K562 (cell line): Measurements from ENCODE around the gene SLC39A3. TPM values are rescaled to one million over a fixed set of nuclear protein-coding genes. Genes with fewer than 3 reads are reported as not detected.

Experiments used
- BMI1 ChIP-seq: fragments of 150-350 bp; IDR thresholded peaks from 2 replicates; pipeline ENCODE4 v1.6.1; 2014; ENCODE audit warnings: low read length
- CEBPG ChIP-seq, 3 experiments: fragments of 200-800 bp in 1 of 3; sonication (Bioruptor generic) in 1 of 3; sonication (generic) in 1 of 3; formaldehyde crosslinking in 1 of 3; IDR thresholded peaks in 2 of 3; conservative IDR thresholded peaks in 1 of 3; 2 replicates each; pipeline versions ENCODE4 v1.6.1 to v1.8.0; 2016 to 2022; ENCODE audit warnings: missing compliant biosample characterization in 2 of 3, missing genetic modification characterization in 2 of 3, mild to moderate bottlenecking in 1 of 3, missing genetic modification reagents in 1 of 3
- MCM5 ChIP-seq: fragments of 450-650 bp; IDR thresholded peaks from 2 replicates; pipeline ENCODE4 v1.6.1; 2016; ENCODE audit warnings: low read depth
- PCBP1 ChIP-seq: fragments of 200-400 bp; formaldehyde crosslinking; IDR thresholded peaks from 2 replicates; pipeline ENCODE4 v1.6.1; 2018; ENCODE audit warnings: mild to moderate bottlenecking, low read depth, low read length; ENCODE audit not compliant: poor library complexity, severe bottlenecking
- SAFB2 ChIP-seq: fragments of 200-400 bp; formaldehyde crosslinking; IDR thresholded peaks from 2 replicates; pipeline ENCODE4 v1.6.1; 2018; ENCODE audit warnings: borderline replicate concordance, low read length, low read depth, moderate library complexity; ENCODE audit not compliant: severe bottlenecking
- TRIM24 ChIP-seq, 2 experiments: fragments of 450-650 bp; IDR thresholded peaks; 2 replicates each; pipeline ENCODE4 v1.6.1; 2016
- ZBTB5 ChIP-seq: fragments of 450-650 bp; IDR thresholded peaks from 2 replicates; pipeline ENCODE4 v1.6.1; 2017; ENCODE audit warnings: antibody characterized with exemption
- polyA plus RNA-seq, 8 experiments: library from polyadenylated mRNA; depleted of rRNA in 4 of 8; stranded (reverse) in 5 of 8; unstranded in 3 of 8; fragments of >200 nt; fragmentation: Nextera tagmentation in 2 of 8; fragmentation: Illumina TruSeq in 1 of 8; extraction: Ambion mirVana in 2 of 8; extraction: Trizol in 1 of 8; gene quantifications; 2 replicates each; pipeline versions ENCODE4 v1.2.1 to v1.2.3, GENCODE V29; 2011 to 2014; ENCODE audit warnings: inconsistent platforms in 1 of 8, missing spikeins in 1 of 8
- total RNA-seq, 7 experiments: library from RNA; depleted of rRNA in 6 of 7; stranded (reverse); fragments of >200 nt in 6 of 7; fragmentation: Illumina TruSeq in 2 of 7; extraction: Trizol in 2 of 7; gene quantifications; 2 replicates each; pipeline versions ENCODE4 v1.2.1 to v1.2.3, GENCODE V29; 2011 to 2021; ENCODE audit warnings: low replicate concordance in 1 of 7
- TF ChIP-seq, protein P1 (sequence below): IDR thresholded peaks from 2 replicates; pipeline ENCODE4 v1.6.1; 2012; ENCODE audit warnings: low read depth, low read length, improper control_type of control experiment, borderline replicate concordance
- TF ChIP-seq, protein P2 (sequence below): fragments of 250-450 bp; sonication (Bioruptor Pico); IDR thresholded peaks from 2 replicates; pipeline ENCODE4 v1.4.0; 2020

SLC39A3 gene
- total and polyA plus RNA-seq, 9 of the 15 experiments (the other 6 are each of a cell fraction or from before 2014, with no cell fraction given), result 2.3 to 215 (median 127) TPM

DNA sequence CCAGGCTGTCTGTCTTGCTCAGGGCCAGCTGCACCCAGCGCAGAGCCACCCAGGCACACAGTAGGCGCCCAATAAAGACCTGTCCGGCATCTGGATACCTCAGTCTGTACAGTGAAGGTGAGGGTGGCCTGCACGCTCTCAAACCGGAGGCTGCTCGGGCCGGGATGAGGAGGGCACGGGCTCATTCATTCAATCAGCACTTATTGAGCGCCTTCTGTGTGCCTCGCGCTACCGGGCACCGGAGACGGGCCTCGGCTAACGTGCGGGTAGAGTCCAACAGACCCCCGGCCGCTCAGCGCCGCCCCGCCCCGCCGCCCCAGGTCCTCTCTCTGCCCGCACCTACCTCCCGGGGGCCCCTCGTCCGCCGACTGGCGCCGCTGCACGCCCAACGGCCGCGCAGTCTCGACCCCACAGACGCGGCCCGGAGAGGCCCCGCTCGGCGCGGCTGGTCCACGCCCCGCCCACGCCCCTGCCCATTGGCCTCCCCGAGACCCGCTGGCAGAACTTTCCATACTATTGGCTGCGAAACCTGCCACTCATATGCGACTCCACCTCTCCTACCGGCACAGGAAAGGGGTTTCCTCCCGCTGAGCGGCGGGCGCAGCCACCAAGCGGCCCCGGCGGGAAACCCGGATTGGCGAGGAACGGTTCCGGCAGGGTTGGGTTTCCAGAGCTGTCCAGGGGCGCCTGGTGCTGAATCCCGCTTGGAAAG is at the start of gene SLC39A3 (continued):
- peak; percentile 40; the same call in 1 of the 2 replicates for TF ChIP-seq CEBPG (CRISPR knock-in tag; IDR thresholded peaks at IDR 0.05)
- no peak for TF ChIP-seq CEBPG (tag; conservative IDR thresholded peaks at IDR 0.05 in 1 of 2, IDR thresholded peaks at IDR 0.05 in 1 of 2)
- TF ChIP-seq, protein P1, sequence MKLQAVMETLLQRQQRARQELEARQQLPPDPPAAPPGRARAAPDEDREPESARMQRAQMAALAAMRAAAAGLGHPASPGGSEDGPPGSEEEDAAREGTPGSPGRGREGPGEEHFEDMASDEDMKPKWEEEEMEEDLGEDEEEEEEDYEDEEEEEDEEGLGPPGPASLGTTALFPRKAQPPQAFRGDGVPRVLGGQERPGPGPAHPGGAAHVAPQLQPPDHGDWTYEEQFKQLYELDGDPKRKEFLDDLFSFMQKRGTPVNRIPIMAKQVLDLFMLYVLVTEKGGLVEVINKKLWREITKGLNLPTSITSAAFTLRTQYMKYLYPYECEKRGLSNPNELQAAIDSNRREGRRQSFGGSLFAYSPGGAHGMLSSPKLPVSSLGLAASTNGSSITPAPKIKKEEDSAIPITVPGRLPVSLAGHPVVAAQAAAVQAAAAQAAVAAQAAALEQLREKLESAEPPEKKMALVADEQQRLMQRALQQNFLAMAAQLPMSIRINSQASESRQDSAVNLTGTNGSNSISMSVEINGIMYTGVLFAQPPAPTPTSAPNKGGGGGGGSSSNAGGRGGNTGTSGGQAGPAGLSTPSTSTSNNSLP, result no peak
- TF ChIP-seq SAFB2, result no peak
- no peak for TF ChIP-seq BMI1
- peak in 1 of 2 experiments; percentile 98; a peak in 2 of 4 replicates for TF ChIP-seq TRIM24 (IDR thresholded peaks at IDR 0.05)
- no peak for TF ChIP-seq ZBTB5
- TF ChIP-seq PCBP1, result no peak
- TF ChIP-seq, protein P2, sequence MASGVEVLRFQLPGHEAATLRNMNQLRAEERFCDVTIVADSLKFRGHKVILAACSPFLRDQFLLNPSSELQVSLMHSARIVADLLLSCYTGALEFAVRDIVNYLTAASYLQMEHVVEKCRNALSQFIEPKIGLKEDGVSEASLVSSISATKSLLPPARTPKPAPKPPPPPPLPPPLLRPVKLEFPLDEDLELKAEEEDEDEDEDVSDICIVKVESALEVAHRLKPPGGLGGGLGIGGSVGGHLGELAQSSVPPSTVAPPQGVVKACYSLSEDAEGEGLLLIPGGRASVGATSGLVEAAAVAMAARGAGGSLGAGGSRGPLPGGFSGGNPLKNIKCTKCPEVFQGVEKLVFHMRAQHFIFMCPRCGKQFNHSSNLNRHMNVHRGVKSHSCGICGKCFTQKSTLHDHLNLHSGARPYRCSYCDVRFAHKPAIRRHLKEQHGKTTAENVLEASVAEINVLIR (CRISPR knock-in tag), result peak; percentile 38; the same call in 1 of the 2 replicates
- TF ChIP-seq MCM5, result no peak
